ENCODE data around the gene ANTXRL. TPM values are rescaled to one million over a fixed set of nuclear protein-coding genes. Genes with fewer than 3 reads are reported as not detected.

Gene ANTXRL
- total RNA-seq, 1 experiment from 2014 or later, result not detected

GRCh38 chr10:46282842-46283574 is 3.8 kb upstream of the ANTXRL start:
- intact Hi-C loops (cut with micrococcal nuclease), result no loop called here
- no peaks in the 10 kb centered on the region for H3K27me3 Mint-ChIP-seq (ENCODE audit: insufficient read depth, unreplicated experiment)
- no peaks in the 10 kb centered on the region for H3K36me3 Mint-ChIP-seq (ENCODE audit: insufficient read depth, unreplicated experiment)
- ChIA-PET POLR2A (interaction anchor here (0.6 to 1.0 kb wide), 2 partner anchors 176 to 1023 kb away, joined by 3 to 4 read pairs; no protein-coding TSS in a partner anchor), CTCF (interaction anchor here (0.6 kb wide), 1 partner anchor 1604 kb away, joined by 3 read pairs; no protein-coding TSS in a partner anchor)
- peak; percentile 59 for DNase-seq (ENCODE audit: unreplicated experiment)
- peaks cover 6% of the 10 kb centered on the region for H3K4me1 Mint-ChIP-seq (ENCODE audit: insufficient read depth, unreplicated experiment)
- no peak for TF ChIP-seq CTCF (IDR thresholded peaks at IDR 0.05; ENCODE audit: unreplicated experiment)
- peak overlapping the region; percentile 48 for H3K4me3 Mint-ChIP-seq (ENCODE audit: unreplicated experiment)
- no peak overlapping the region for H3K27ac Mint-ChIP-seq (ENCODE audit: low read depth, unreplicated experiment)
- no peaks in the 10 kb centered on the region for H3K9me3 Mint-ChIP-seq (ENCODE audit: unreplicated experiment)
- no TSS peak for BruUV-seq (replicated peaks)

DNA sequence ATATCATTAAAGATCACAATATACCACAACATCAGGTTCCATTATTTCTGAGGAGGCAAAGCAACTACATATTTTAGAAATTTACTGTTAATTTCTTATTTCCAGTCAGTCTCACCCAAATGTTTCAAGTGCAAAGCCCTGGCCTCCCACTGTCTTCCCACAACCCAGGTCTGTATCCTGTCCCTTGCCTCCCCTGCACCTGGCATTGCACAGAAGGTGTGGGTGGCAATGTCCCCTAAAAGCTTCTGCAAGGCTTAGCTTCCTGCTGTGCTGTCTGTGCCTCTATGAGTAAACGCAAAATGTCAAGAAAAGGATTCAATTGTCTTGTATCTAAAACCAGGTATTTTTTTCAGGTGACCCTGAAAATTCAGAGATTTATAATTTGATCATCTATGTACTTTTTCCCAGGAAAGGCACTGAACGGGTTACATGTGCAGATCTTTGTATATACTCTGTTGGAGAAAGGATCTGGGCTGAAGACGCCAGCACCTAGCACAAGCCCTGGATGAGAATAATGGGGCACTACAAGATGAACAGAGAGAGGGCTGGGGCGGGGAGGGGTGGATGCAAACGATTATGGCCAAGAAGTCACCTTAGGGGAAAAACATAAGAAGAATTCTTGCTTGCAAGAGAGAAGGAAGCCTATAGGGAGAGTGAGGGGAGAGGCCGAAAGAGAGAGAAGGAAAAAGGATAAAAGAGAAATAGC is 3.1 kb upstream of the ANTXRL start:
- Mint-ChIP-seq H3K27ac (ENCODE audit: low read depth, unreplicated experiment) (no peak overlapping the region), H3K4me1 (ENCODE audit: insufficient read depth, unreplicated experiment) (peaks cover 6% of the 10 kb centered on the region), H3K4me3 (ENCODE audit: unreplicated experiment) (peak overlapping the region; percentile 69), H3K9me3 (ENCODE audit: unreplicated experiment) (no peaks in the 10 kb centered on the region), H3K27me3 (ENCODE audit: insufficient read depth, unreplicated experiment) (no peaks in the 10 kb centered on the region), H3K36me3 (ENCODE audit: insufficient read depth, unreplicated experiment) (no peaks in the 10 kb centered on the region)
- ChIA-PET CTCF (no interaction called here), POLR2A (no interaction called here)
- BruUV-seq (replicated peaks), result no TSS peak
- TF ChIP-seq CTCF (IDR thresholded peaks at IDR 0.05; ENCODE audit: unreplicated experiment), result no peak
- no peak for DNase-seq (ENCODE audit: unreplicated experiment)
- intact Hi-C loops (cut with micrococcal nuclease), result no loop called here

DNA sequence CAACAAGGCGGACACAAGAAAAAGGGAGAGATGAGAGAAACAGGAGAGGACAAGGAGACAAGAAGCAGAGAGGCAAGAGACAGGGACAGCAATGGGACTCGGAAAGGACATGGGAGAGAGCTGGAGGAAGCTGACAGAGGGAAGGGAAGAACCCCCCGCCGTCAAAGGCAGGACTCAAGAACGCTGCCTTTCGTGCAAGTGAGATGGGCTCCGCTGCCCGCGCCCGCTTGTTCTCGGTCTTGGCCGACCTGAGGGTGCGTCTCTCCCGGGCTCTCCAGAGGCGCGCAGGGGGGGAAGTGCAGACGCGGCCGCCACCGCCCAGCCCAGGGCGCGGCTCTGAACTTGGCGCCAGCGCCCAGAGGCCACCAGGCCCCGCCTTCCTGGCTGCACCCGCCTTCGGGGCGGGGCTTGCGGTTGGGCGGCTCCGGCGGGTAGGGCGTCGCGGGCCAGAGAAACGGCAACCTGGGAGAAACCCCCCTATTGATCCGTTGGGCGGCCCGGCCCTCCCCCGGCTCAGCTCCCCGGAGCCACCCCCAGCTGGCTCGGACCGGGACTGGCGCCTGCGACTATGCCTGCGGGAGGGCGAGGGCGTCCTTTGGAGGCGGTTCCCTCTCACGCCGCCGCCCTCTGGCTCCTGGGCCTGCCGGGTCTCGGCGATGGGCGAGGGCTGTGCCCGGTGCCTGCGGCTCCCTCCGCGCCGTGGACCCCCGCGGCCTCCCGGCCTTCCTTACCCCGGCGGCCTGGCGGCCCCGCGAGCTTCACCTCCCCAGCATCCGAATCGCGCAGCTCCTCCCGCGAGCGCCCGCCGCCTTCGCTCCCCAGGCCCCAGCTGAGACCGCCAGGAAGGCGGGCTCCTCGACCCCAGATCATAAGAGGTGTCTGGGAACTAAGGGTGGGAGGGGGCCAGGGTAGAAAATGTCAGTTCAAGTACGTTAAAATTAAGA is 2.2 kb upstream of the ANTXRL start:
- H3K4me1 Mint-ChIP-seq (ENCODE audit: insufficient read depth, unreplicated experiment), result peaks cover 6% of the 10 kb centered on the region
- no peaks in the 10 kb centered on the region for H3K9me3 Mint-ChIP-seq (ENCODE audit: unreplicated experiment)
- CTCF ChIA-PET, result no interaction called here
- H3K36me3 Mint-ChIP-seq (ENCODE audit: insufficient read depth, unreplicated experiment), result no peaks in the 10 kb centered on the region
- no peak overlapping the region for H3K27ac Mint-ChIP-seq (ENCODE audit: low read depth, unreplicated experiment)
- no peaks in the 10 kb centered on the region for H3K27me3 Mint-ChIP-seq (ENCODE audit: insufficient read depth, unreplicated experiment)
- DNase-seq (ENCODE audit: unreplicated experiment), result peak; percentile 79
- POLR2A ChIA-PET, result no interaction called here
- intact Hi-C loops (cut with micrococcal nuclease), result no loop called here
- no peak for TF ChIP-seq CTCF (IDR thresholded peaks at IDR 0.05; ENCODE audit: unreplicated experiment)
- no TSS peak for BruUV-seq (replicated peaks)
- peak overlapping the region; percentile 69 for H3K4me3 Mint-ChIP-seq (ENCODE audit: unreplicated experiment)

- H3K4me1 Mint-ChIP-seq (ENCODE audit: insufficient read depth, unreplicated experiment), result peaks cover 6% of the 10 kb centered on the region
- BruUV-seq (replicated peaks), result no TSS peak
Observed at GRCh38 chr10:46285300-46285699, 1.5 kb upstream of the ANTXRL start.

More at GRCh38 chr10:46285300-46285699, 1.5 kb upstream of the ANTXRL start:
- ChIA-PET CTCF (no interaction called here), POLR2A (no interaction called here)
- Mint-ChIP-seq H3K36me3 (ENCODE audit: insufficient read depth, unreplicated experiment) (no peaks in the 10 kb centered on the region), H3K27ac (ENCODE audit: low read depth, unreplicated experiment) (no peak overlapping the region), H3K9me3 (ENCODE audit: unreplicated experiment) (no peaks in the 10 kb centered on the region), H3K4me3 (ENCODE audit: unreplicated experiment) (peak overlapping the region; percentile 69), H3K27me3 (ENCODE audit: insufficient read depth, unreplicated experiment) (no peaks in the 10 kb centered on the region)
- no peak for DNase-seq (ENCODE audit: unreplicated experiment)
- no peak for TF ChIP-seq CTCF (IDR thresholded peaks at IDR 0.05; ENCODE audit: unreplicated experiment)
- intact Hi-C loops (cut with micrococcal nuclease), result no loop called here

Measured in MCF 10A (cell line).